ENCODE data around the gene APOBEC4. TPM values are rescaled to one million over a fixed set of nuclear protein-coding genes. Genes with fewer than 3 reads are reported as not detected.

The APOBEC4 gene
- total RNA-seq, 5 donors from 2014 or later (not counting 1 experiment from before 2014, with no cell fraction given) = not detected

DNA sequence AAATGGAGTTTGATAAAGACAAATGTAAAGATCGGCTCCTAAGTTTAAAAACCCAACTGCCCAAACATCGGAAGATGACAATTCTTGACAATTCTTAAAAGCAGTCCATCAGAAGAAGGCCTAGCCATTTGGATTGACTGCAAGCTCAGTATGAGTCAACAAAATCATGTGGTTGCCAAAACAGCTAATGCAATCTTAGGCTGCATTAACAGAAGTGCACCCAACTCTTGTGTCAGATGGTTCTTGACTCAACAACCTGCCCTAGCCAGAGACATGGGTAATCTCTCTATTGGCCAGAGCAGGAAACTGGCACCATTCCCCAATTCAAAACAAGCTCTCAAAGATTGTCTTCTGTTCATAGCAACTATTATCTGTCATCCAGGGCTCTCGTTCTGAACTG lies 53.0 kb downstream of the APOBEC4 start:
- POLR2A ChIA-PET = no interaction called here
- ATAC-seq (replicated peaks in 1 of 4) = no peak
- Mint-ChIP-seq H3K4me1 (peaks cover 0 to 9% (median 3%) of the 10 kb centered on the region in 3 donors), H3K9me3 (no peaks in the 10 kb centered on the region), H3K4me3 (no peak overlapping the region), H3K27ac (no peak overlapping the region), H3K27me3 (peaks cover 4 to 7% of the 10 kb centered on the region in 2 donors), H3K36me3 (no peaks in the 10 kb centered on the region)
- Histone ChIP-seq H3K9me3 (no peaks in the 10 kb centered on the region), H3K4me3 (ENCODE audit: control insufficient read depth in 1 of 2, extremely low read depth in 1 of 2, low read length in 1 of 2) (no peak overlapping the region), H3K27ac (ENCODE audit: low read length) (no peak overlapping the region), H3K4me1 (ENCODE audit: control insufficient read depth in 1 of 2, extremely low read depth in 1 of 2, insufficient read depth in 2 of 2, low read length in 2 of 2) (no peaks in the 10 kb centered on the region), H3K36me3 (ENCODE audit: control insufficient read depth in 2 of 2, extremely low read depth in 1 of 2, insufficient read depth in 1 of 2, low read length in 1 of 2) (no peaks in the 10 kb centered on the region), H3K27me3 (replicated peaks in 1 of 2; ENCODE audit: control insufficient read depth in 2 of 2, extremely low read depth in 1 of 2, insufficient read depth in 2 of 2, low read length in 1 of 2) (peaks cover 0 to 3% of the 10 kb centered on the region in 2 experiments)
- WGBS (ENCODE audit: insufficient coverage) = 100% methylated on average over 1 of the region's 3 CpGs
- CTCF ChIA-PET = interaction anchor here (0.6 kb wide), 3 partner anchors 15 to 60 kb away, joined by 3 to 4 read pairs (median 3); no protein-coding TSS in a partner anchor
- DNase-seq = no peak

GRCh38 chr1:183598386-183598785 lies 54.7 kb downstream of the APOBEC4 start:
- no peak overlapping the region for H3K27ac Mint-ChIP-seq
- peaks cover 0 to 2% of the 10 kb centered on the region in 2 donors for H3K27me3 Mint-ChIP-seq
- H3K4me1 Mint-ChIP-seq = peaks cover 0 to 3% (median 0%) of the 10 kb centered on the region in 3 donors
- H3K27ac ChIP-seq (ENCODE audit: low read length) = no peak overlapping the region
- no peaks in the 10 kb centered on the region for H3K4me1 ChIP-seq (ENCODE audit: control insufficient read depth in 1 of 2, extremely low read depth in 1 of 2, insufficient read depth in 2 of 2, low read length in 2 of 2)
- H3K36me3 Mint-ChIP-seq = no peaks in the 10 kb centered on the region
- H3K27me3 ChIP-seq (replicated peaks in 1 of 2; ENCODE audit: control insufficient read depth in 2 of 2, extremely low read depth in 1 of 2, insufficient read depth in 2 of 2, low read length in 1 of 2) = no peaks in the 10 kb centered on the region
- no peaks in the 10 kb centered on the region for H3K9me3 ChIP-seq
- ATAC-seq (replicated peaks in 1 of 4) (no peak), DNase-seq (no peak)
- no peak overlapping the region for H3K4me3 Mint-ChIP-seq
- H3K9me3 Mint-ChIP-seq = no peaks in the 10 kb centered on the region
- ChIA-PET CTCF (interaction anchor here in 1 of 2 donors (0.6 kb wide), 1 partner anchor 1426 kb away, joined by 6 read pairs; no protein-coding TSS in a partner anchor), POLR2A (no interaction called here)
- WGBS (ENCODE audit: insufficient coverage) = 100% methylated on average over 1 of the region's 2 CpGs
- H3K4me3 ChIP-seq (ENCODE audit: control insufficient read depth in 1 of 2, extremely low read depth in 1 of 2, low read length in 1 of 2) = no peak overlapping the region
- no peaks in the 10 kb centered on the region for H3K36me3 ChIP-seq (ENCODE audit: control insufficient read depth in 2 of 2, extremely low read depth in 1 of 2, insufficient read depth in 1 of 2, low read length in 1 of 2)

- Mint-ChIP-seq H3K27ac (no peak overlapping the region), H3K36me3 (no peaks in the 10 kb centered on the region), H3K27me3 (peaks cover 0 to 2% of the 10 kb centered on the region in 2 donors), H3K9me3 (no peaks in the 10 kb centered on the region), H3K4me1 (peaks cover 0 to 8% (median 0%) of the 10 kb centered on the region in 3 donors), H3K4me3 (no peak overlapping the region)
- POLR2A ChIA-PET = no interaction called here
- Histone ChIP-seq H3K27me3 (replicated peaks in 1 of 2; ENCODE audit: control insufficient read depth in 2 of 2, extremely low read depth in 1 of 2, insufficient read depth in 2 of 2, low read length in 1 of 2) (no peaks in the 10 kb centered on the region), H3K27ac (ENCODE audit: low read length) (no peak overlapping the region), H3K36me3 (ENCODE audit: control insufficient read depth in 2 of 2, extremely low read depth in 1 of 2, insufficient read depth in 1 of 2, low read length in 1 of 2) (no peaks in the 10 kb centered on the region), H3K9me3 (no peaks in the 10 kb centered on the region), H3K4me3 (ENCODE audit: control insufficient read depth in 1 of 2, extremely low read depth in 1 of 2, low read length in 1 of 2) (no peak overlapping the region), H3K4me1 (ENCODE audit: control insufficient read depth in 1 of 2, extremely low read depth in 1 of 2, insufficient read depth in 2 of 2, low read length in 2 of 2) (no peaks in the 10 kb centered on the region)
- ATAC-seq (replicated peaks in 1 of 4) (no peak), DNase-seq (no peak)
- 93% methylated on average over 2 of the region's 5 CpGs for WGBS (ENCODE audit: insufficient coverage)
- CTCF ChIA-PET = interaction anchor here (0.6 kb wide), 2 partner anchors 36 to 404 kb away, joined by 3 to 4 read pairs; no protein-coding TSS in a partner anchor
Measured at GRCh38 chr1:183597656-183598347, 55.3 kb downstream of the APOBEC4 start.

DNA sequence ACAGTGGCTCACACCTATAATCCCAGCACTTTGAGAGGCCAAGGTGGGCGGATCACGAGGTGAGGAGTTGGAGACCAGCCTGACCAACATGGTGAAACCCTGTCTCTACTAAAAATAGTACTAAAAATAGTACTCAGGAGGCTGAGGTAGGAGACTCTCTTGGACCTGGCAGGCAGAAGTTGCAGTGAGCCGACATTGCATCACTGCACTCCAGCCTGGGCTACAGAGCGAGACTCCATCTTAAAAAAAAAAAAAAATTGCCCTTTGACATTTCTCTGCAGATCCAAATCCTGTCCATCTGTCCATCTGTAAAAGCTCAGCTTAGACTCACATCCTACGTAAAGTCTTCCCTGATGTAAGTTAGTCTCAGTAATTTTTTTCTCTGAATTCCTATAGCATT lies 56.6 kb downstream of the APOBEC4 start:
- ATAC-seq (replicated peaks in 1 of 4) (no peak), DNase-seq (no peak)
- Histone ChIP-seq H3K27ac (ENCODE audit: low read length) (no peak overlapping the region), H3K9me3 (no peaks in the 10 kb centered on the region), H3K4me3 (ENCODE audit: control insufficient read depth in 1 of 2, extremely low read depth in 1 of 2, low read length in 1 of 2) (no peak overlapping the region), H3K27me3 (replicated peaks in 1 of 2; ENCODE audit: control insufficient read depth in 2 of 2, extremely low read depth in 1 of 2, insufficient read depth in 2 of 2, low read length in 1 of 2) (no peaks in the 10 kb centered on the region), H3K36me3 (ENCODE audit: control insufficient read depth in 2 of 2, extremely low read depth in 1 of 2, insufficient read depth in 1 of 2, low read length in 1 of 2) (no peaks in the 10 kb centered on the region), H3K4me1 (ENCODE audit: control insufficient read depth in 1 of 2, extremely low read depth in 1 of 2, insufficient read depth in 2 of 2, low read length in 2 of 2) (no peaks in the 10 kb centered on the region)
- Mint-ChIP-seq H3K27ac (no peak overlapping the region), H3K36me3 (no peaks in the 10 kb centered on the region), H3K4me3 (no peak overlapping the region), H3K9me3 (no peaks in the 10 kb centered on the region), H3K27me3 (peaks cover 0 to 2% of the 10 kb centered on the region in 2 donors), H3K4me1 (peaks cover 0 to 13% (median 0%) of the 10 kb centered on the region in 3 donors)
- WGBS (ENCODE audit: insufficient coverage) = 92% methylated on average over 2 of the region's 5 CpGs
- ChIA-PET POLR2A (no interaction called here), CTCF (no interaction called here)

Other genes starting within 250 kb of the APOBEC4 start
- under 1 TPM in 1 of 5 donors, not detected in 4; 0.16 TPM for gene NMNAT2, start 234.9 kb downstream of the APOBEC4 start, total RNA-seq
- 10 to 100 TPM; 52.6 to 59.0 (median 54.6) TPM for gene SMG7, start 180.8 kb downstream of the APOBEC4 start, total RNA-seq
- 1 to 10 TPM; 2.9 to 8.7 (median 4.0) TPM for gene NCF2, start 62.9 kb downstream of the APOBEC4 start, total RNA-seq
- 100 to 1,000 TPM in 3 of 5 donors, 10 to 100 TPM in 2; 69.8 to 116 (median 106) TPM for gene ARPC5, start 17.5 kb downstream of the APOBEC4 start, total RNA-seq
- gene RGL1, start 151.8 kb upstream of the APOBEC4 start, total RNA-seq = 1 to 10 TPM; 1.7 to 3.3 (median 2.3) TPM